Gastroesophageal sphincter (tissue), 3 donors: ENCODE results near the gene OR10A6.

Experiments used
- CTCF ChIP-seq, 4 experiments: fragments of 200-600 bp in 2 of 4; fragments of 450-650 bp in 2 of 4; sonication (generic) in 1 of 4; IDR thresholded peaks; one replicate each; pipeline ENCODE4 v1.5.1; 2017 to 2019; ENCODE audit warnings: antibody characterized with exemption in 4 of 4, mild to moderate bottlenecking in 2 of 4, moderate library complexity in 2 of 4
- POLR2A ChIP-seq, 2 donors: fragments of 450-650 bp; IDR thresholded peaks; one replicate each; pipeline ENCODE4 v1.6.1; 2017; ENCODE audit warnings: antibody characterized with exemption in 2 of 2, mild to moderate bottlenecking in 2 of 2, moderate library complexity in 1 of 2
- POLR2AphosphoS5 ChIP-seq: sonication (generic); formaldehyde crosslinking; IDR thresholded peaks from one replicate; pipeline ENCODE4 v1.6.1; 2017; ENCODE audit warnings: antibody characterized with exemption

GRCh38 chr11:7893796-7894195 is 37.3 kb downstream of the OR10A6 start:
- TF ChIP-seq CTCF (IDR thresholded peaks at IDR 0.05) (no peak), POLR2A (IDR thresholded peaks at IDR 0.05) (no peak), POLR2AphosphoS5 (no peak)
